ENCODE measurements around the gene SLIT1.

The SLIT1 gene

DNA sequence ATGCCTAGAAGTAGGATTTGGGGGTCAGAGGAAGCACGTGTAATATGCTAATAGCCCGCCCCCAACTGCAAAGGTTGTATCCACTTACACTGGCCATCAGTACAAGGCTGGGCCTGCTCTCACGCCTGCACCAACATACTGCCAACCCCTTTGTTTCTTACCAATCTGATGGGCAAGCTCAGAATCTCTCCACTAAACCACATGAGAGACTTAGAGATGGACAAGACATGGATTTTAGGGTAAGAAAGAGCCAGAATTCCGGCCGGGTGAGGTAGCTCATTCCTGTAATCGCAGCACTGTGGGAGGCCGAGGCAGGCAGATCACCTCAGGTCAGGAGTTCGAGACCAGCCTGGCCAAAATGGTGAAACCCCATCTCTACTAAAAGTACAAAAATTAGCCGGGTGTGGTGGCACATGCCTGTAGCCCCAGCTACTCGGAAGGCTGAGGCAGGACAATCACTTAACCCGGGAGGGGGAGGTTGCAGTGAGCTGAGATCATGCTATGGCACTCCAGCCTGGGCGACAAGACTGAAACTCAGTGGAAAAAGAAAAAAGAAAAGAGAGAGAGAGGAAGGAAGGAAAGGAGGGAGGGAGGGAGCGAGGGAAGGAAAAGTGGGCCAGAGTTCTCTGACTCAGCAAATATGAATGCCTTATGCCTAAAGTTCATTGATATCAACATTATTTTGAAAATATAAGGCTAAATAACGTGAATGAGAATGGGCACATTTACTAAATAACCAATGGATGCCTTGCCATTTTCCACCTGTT, 162.2 kb downstream of the SLIT1 start:
- DNase-seq (ENCODE audit: low read depth) = no peak

DNA sequence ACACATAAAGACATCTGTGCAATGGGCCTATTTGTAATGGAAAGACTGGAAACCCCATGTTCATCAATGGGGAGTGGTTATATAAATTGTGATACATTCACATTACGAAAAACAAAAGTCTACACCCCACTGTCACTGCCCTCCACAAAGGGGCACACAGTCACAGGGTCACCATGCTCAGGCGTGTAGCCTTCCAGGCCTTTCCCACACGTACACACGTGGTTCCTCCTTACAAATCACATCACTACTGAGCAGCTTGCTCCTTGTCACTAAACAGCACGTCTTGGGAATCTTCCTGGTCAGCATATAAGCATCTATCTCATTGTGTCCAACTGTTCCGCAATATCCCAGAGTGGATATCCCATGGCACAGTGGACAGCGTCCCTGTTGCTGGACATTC, 163.1 kb downstream of the SLIT1 start:
- no peak for DNase-seq (ENCODE audit: low read depth)

DNA sequence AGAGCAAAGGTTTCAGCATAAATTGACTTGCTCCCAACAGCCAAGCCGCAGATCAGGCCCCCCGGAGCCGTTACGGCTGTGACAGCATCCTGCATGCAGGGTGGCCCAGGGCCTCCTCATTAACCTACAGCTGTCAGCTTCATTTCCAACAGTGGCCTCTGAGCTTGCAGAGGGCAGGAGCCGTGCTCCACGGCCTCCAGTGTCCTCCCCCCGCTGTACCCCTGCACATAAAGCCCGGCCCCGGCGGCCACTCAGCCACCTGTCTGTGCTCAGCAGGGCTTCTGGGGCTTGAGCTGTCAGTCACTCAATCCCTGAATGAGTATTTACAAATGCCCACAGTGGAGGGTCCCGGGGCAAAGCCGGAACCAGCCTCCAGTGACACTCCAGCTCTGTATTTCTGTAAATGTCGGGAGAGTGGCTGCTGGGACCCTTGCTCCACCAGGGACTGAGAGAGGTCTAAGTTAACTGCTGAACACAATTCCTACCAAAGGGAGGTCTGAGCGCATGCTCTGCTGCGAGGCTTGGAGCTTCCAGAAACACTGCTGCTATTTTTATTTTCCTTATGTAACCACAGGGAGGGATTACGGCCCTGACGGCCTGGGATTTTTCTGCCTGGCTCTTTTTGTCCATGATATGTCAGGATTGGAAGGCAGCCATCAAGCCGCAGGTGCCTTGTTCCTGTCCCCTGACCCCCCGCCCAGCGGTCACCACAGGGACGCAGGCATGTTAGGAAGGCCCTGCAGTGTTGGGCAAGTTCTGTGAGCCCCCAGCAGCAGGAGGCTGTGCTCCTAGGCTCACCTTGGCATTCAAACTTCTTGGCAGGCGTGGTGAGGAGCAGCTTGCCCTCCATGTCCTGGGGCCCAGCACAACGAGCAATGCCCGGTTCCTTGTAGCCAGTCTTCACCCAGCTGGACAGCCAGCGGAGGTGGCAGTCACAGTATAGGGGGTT, 165.0 kb downstream of the SLIT1 start:
- no peak for DNase-seq (ENCODE audit: low read depth)

DNA sequence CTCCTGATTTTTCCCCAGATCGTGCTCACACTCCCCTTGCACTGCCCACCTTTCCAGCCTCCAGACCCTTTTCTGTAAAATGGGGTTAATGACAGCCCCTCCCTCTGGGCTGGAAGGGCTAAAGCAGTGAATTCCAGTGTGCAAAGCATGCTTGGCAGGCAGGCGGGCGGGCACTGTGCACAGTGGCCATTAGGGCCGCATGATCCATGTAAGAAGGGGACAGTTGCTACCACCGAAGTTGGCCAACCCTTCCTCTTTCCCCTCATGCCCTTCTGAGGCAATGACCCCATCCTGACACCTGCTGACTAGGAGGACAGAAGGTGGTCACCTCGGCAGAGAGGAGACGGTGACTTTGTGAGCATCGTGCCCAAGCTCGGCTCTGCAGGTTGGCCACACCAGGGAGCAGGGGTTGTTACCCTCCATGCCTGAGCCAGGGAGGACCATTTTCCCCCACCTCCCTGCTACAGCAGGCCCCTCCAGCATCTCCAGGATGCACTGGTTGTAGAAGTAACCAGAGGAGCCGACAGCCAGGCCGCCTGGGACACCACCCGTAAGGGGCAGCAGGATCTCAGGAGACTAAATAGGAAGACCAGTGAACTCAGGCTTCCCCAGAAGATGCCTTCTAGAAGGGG, 166.4 kb downstream of the SLIT1 start:
- DNase-seq (ENCODE audit: low read depth) = no peak

DNA sequence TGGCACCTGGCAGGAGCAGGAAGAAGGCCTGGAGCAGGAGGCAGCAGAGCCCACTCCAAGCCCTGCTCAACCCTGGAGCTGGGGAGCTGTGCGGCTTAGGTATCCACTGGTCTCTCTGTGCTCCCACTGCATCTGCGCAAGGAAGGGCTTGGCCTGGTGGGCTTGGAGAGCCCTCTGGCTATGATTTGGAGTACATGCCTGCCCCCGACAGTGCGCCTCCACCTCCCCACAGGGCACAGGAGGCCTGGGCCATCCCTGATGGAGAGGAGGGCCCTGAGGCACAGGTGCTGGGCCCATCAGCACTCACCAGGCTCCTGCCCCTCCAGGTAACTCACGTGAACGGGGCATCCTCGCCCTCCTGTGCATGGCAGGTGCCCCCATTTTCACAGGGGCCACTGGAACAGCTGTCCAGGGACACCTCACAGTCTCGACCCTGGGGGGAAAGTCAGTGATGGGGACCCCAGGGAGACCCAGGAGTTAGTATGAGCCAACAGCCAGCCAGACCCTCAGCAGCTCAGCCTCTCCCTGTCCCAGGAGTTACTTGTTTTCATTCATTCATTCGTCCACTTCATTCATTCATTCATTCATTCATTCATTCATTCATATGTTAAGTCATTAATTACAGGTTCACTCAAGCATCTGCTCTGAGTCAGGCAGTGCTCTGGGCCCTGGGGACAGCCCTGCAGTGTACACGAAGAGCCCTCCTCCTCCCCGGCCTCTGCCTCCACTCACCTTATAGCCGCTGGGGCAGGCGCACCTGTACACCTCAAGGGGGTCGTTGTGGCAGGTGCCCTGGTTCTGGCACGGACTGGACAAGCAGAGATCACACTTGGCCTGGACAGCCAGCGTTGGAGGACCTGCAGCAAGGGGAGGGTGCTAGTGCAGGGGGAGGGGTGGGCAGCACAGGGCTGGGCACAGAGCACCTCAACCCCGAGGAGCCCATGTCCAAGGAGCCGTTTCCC, 167.2 kb downstream of the SLIT1 start:
- DNase-seq (ENCODE audit: low read depth) = no peak

DNA sequence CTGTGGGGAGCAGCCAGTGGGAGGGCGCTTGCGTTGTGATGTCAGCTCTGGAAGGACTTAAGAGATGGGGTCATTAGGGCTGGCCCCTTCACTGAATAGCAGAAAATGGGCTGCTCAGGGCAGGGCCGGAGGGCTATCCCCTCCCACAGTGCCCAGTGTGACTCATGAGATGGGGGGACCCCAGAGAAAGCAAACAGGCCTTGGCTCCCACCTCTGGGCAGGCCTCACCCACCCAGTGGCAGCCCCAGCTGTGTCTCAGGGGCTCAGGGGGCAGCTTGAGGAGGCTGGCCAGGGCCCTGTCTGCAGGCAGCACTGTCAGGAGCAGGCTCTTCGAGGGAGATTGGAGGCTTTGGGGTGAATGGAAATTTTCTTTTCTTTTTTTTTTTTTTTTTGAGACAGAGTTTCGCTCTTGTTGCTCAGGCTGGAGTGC, 168.3 kb downstream of the SLIT1 start:
- DNase-seq (ENCODE audit: low read depth) = no peak

DNA sequence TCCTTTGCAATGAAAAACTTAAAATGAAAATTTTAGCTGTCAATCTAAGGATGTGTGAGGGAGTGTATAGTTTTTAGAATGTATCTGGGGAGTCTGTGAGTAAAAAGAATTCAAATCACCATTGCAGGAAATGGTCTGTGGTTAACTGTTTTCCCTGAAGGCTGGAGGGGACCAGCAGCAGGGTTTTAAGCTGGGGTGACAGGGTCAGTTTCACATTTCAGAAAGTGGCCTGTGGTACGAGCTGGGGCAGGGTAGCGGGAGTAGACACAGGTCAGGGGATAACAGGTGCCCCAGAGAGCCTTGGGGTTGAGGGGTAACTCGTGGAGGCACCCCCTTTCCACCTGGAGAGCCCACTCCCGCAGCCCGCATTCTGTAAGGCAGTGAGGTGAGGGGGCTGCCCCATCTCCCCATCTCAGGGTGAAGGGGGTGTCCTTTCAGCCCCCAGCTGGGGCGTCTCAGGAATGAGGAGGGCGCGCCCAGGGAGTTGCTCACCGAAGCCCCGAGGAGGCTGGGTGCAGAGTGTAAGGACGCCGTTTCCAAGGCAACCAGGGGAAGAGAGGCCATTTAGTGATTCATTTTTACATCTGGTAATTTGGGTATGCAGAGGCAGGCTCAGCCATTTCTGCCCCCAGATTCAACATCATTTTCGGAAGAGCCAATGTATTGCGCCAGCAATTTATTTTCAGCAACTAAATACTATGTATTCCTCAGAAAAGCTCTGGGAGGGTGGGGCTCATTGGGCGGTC, 168.9 kb downstream of the SLIT1 start:
- DNase-seq (ENCODE audit: low read depth) = no peak

DNA sequence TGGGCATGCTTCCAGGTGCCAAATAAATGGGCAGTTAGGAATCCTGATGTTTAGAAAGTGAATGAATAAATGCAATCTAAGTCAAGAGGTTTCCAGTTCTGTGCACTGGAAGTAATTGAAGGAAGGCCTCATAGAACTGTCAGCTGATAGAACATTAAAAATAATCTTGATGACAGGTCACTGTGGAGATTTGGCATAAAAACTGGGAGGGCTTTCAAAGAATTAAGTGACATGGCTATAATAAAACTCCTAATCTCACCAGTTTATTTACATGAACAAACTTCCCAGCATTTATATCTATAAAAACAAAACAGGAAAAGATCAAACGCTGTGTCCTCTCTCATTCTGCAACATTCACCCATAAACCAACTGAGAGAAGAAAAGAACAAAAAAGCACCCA, 170.5 kb downstream of the SLIT1 start:
- no peak for DNase-seq (ENCODE audit: low read depth)

DNA sequence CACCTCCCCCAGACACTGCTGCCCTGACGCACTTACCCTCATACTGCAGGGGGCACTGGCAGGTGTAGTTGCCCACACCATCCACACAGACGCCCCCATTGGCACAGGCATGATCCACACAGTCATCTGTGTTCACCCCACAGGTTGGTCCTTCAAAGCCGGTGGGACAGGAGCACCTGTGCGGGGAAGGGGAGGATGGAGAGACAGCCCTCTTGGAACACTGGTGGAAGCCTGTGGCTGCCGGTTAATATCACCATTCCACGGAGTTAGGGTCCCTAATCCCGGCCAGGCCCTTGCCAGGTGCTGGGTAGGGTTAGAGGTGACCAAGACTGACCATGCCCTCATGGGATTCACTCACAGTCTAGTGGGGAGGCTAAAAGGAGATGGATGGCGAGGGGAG, 171.8 kb downstream of the SLIT1 start:
- no peak for DNase-seq (ENCODE audit: low read depth)

DNA sequence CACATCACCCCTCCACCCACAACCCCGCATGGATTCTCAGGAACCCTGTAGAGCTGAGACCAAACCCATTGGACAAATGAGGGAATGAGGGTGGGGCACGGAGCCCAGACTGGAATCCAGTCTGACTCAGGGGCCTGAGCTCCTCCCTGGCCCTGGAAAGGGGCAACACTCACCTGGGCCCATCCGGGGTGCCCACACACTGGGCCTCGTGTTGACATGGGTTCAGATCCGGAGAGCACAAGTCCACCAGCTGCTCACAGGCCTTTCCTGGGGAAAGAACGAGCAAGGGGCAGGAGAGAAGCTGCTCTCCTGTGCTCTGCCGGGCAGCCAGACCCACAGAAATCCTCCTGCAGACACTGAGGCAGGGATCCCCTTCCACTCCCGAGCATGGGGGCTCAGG, 172.2 kb downstream of the SLIT1 start:
- DNase-seq (ENCODE audit: low read depth) = no peak

DNA sequence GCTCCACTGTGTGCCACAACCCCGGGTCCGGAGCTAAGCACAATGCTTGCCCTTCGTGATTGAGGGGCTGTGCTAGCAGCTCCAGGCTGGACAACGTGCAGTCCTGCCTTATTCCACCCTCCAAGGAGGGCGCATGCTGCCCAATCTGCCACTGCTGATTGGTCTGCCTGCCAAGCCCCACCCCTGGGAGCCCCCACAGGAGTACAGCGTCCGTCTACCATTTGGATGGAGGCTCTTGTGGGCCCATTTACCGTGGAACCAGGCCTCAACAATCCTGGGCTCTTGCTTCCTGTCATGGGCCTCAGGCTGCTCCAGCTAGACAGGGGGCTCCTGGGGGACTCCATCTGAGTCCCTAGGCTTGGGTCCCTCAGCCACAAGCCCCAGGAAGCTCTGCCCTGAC, 173.3 kb downstream of the SLIT1 start:
- no peak for DNase-seq (ENCODE audit: low read depth)

DNA sequence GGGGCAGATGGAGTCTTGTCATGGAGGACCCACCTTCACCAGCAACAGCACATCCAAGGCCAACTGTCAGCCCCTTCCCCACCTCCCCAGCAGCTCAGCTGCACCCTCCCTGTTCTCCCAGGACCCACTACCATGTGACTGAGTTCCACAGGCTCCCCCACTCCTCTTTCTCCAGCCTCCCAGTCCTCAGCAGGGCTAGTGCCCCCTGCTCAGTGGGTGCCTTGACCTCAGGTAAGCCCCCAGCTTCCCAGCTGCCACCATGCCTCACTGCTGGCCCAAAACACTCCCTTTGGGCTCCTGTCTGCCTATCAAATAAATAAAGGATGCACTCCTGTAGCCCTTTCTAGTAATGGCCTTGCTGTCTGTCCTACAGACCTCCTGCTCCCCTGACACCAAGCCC, 174.4 kb downstream of the SLIT1 start:
- DNase-seq (ENCODE audit: low read depth) = no peak

DNA sequence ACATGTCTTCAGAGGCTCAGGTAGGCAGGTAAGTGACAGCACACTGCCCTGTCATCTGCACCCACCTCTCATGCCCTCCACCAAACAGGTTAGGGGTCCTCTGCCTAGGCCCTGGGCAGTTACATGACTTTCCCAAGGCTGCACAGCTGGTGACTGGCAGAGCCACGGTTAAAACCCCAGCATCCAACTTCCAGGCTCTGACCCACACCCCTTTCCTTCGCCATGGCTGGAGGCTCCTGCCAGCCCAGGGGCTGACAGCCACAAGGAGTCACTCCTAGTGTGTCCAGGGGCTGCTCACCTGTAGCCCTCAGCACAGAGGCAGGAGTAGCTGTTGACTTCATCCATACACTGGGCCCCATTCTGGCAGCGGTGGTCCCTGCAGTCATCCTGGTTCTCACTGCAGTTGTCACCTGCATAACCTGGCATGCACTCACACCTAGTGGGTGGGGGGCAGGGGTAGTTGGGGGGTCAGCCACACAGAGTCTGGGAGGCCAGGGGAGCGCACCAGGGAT, 175.0 kb downstream of the SLIT1 start:
- no peak for DNase-seq (ENCODE audit: low read depth)

DNA sequence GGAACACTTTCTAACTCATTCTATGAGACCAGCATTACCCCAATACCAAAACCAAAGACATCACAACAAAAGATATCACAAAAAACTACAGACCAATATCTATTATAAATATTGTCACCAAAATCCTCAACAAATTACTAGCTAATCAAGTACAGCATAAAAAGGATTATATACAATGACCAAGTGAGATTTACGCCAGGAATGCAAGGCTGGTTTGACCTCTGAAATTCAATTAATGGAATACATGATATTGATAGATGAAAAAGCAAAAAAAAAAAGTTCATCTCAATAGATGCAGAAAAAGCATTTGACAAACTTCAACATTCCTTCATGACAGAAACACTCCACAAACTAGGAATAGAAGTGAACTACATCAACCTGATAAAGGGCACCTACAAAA, 178.3 kb downstream of the SLIT1 start:
- DNase-seq (ENCODE audit: low read depth) = no peak

DNA sequence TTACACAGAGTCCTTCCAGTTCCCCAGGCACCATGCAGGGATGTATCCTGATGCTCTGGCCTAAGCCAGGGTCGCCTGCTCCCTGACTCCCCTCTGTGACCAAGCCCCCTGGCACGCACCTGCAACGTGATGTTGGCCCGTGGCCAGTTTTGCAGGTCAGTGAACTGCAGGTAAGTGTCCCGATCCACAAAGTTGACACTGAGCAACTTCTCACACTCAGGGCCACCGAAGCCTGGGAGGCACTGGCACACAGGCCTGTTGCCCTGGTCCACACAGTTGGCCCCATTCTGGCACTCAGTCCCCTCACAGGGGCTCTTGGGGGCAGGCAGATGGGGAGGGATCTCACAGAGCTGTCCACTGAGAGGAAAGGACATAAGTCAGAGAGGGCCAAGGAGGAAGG, 179.4 kb downstream of the SLIT1 start:
- no peak for DNase-seq (ENCODE audit: low read depth)

DNA sequence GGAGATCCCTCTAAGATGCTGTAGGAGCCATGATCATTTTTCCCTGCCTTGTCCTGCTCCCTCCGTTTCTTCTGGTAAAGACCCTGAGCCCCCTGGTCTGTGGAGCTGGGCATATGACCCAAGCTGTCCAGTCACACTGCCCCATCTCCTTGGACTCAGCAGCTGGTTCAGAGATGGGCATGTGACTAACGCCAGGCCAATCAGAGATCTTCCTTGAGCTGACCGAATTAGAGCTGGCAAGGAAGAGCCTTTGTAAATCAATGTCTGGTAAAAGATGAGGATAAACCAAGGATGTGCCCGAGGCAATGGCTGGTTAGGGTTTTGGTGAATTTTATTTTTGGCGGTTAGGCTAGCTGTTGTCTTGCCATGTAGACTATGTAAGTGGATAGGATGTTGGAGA, 180.4 kb downstream of the SLIT1 start:
- no peak for DNase-seq (ENCODE audit: low read depth)

DNA sequence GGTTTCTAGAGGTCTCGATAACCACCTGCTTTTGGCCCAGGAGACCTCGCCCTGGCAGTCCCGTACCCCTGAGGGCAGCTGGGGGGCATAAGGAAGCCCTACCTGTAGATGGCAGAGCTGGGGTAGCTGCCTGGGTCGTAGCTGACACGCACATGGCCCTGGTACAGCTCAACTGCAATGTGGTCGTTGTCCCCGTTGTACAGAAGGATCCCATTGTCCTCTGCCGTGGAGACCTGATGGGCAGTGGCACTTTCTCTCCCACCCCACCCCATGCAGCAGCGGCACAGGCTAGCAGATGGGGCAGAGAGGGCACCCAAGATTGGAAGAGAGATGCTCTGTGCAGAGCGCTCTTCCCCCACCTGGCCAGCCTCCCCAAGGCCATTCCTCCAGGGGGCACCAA, 181.2 kb downstream of the SLIT1 start:
- DNase-seq (ENCODE audit: low read depth) = no peak

DNA sequence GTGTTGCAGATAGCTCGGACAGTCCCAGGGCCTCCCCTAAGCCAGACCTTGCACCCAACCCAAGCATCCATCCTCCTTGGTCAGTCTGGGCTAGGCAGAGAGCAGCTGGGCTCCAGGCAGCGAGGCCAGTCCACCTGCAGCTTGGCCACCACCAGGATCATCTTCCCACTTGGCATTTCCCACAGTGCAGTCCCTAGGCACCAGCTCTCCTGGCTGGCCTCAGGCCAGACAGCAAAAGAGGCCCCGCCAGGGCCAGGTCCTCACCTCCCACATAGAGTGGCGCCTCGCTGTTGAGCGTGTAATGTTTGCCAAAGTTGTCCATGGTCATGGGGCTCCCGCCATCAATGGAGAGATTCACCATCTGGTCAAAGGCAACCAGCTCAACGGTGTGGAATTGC, 182.0 kb downstream of the SLIT1 start:
- DNase-seq (ENCODE audit: low read depth) = no peak

DNA sequence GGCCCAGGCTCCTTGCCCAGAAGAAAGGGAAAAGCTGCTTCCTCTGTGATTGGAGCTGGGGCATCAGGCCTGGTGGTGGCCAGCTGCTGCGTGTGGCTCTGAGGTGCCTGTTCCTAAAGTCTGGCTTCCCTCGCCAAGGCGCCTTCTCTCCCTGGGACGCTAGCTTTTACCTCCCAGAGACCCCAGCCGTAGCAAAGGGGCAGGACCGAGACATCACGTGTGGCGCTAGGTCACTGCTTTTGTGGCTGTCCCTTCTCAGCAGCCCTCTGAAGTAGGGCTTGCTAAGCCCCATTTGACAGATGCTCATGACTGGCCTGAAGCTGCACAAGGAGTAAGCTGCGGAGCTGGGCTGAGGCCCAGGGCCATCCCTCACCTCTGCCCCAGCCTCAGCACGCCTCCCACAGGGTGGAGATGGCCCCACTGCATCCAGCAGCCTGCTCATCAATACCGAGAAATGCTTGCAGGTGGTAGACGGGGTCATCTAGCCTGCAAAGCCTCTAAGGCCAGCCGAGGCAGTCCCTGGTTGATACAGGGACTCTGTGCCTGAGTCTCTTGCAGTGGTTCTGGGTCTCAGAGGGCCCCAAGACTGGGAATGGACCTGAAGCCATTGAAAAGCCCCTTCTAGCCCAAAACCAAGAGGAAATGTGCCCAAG, 182.5 kb downstream of the SLIT1 start:
- no peak for DNase-seq (ENCODE audit: low read depth)

DNA sequence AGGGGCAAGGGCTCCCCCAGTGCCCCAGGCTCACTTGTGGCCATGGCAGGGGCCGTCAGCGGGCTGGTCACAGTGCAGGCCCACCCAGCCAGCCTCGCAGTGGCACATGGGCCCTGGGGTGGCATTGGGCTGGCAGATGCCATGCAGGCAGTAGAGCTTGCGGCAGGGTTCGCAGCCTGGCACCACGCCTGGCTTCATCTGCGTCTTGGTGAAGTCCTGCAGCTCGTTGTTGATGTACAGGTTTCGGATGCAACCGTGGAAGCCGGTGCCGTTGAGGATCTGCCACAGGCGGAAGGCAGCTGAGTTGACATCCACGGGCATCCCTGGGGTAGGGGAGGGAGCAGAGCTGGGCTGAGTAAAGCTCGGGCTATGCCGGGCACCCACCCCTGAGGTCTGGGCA, 183.1 kb downstream of the SLIT1 start:
- no peak for DNase-seq (ENCODE audit: low read depth)
